ENCODE measurements around the gene IGF2BP3. TPM values are rescaled to one million over a fixed set of nuclear protein-coding genes. Genes with fewer than 3 reads are reported as not detected.

IGF2BP3 gene
- total RNA-seq, 1 donor: 2.5 TPM

DNA sequence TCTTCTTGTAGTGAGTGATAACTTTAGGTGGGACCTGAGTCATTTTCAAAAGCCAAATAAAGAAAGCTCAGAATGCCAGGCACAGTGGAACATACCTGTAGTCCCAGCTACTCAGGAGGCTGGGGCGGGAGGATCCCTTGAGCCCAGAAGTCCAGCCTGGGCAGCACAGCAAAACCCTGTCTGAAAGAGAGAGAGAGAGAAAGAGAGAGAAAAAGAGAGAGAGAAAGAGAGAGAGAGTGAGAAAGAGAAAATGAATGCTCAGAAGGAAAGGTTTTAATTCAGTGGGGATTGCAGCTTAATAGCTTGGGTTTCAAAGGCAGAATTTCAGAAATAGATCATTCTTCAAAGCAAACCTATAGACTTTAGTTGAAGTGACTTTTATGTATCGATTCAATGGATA, 198.0 kb downstream of the IGF2BP3 start:
- no peak for DNase-seq (ENCODE audit: insufficient read length, low spot score, missing footprints)
- Histone ChIP-seq H2AFZ (ENCODE audit: low read length) (no peak overlapping the region), H3K27ac (ENCODE audit: low read depth, low read length) (no peak overlapping the region), H4K20me1 (ENCODE audit: insufficient read depth, low read length) (no peaks in the 10 kb centered on the region), H3K4me1 (ENCODE audit: insufficient read depth, low read length) (peaks cover 4% of the 10 kb centered on the region), H3K9me3 (ENCODE audit: low read depth, low read length) (no peaks in the 10 kb centered on the region), H3K36me3 (ENCODE audit: insufficient read depth, low read length) (peaks cover 7% of the 10 kb centered on the region), H3K4me2 (ENCODE audit: insufficient read depth, low read length) (no peak overlapping the region), H3K4me3 (ENCODE audit: insufficient read depth, low read length) (no peak overlapping the region), H3K79me2 (ENCODE audit: insufficient read depth, low read length) (no peaks in the 10 kb centered on the region), H3K27me3 (ENCODE audit: insufficient read depth, low read length) (peaks cover 5% of the 10 kb centered on the region)
- TF ChIP-seq, protein P1, sequence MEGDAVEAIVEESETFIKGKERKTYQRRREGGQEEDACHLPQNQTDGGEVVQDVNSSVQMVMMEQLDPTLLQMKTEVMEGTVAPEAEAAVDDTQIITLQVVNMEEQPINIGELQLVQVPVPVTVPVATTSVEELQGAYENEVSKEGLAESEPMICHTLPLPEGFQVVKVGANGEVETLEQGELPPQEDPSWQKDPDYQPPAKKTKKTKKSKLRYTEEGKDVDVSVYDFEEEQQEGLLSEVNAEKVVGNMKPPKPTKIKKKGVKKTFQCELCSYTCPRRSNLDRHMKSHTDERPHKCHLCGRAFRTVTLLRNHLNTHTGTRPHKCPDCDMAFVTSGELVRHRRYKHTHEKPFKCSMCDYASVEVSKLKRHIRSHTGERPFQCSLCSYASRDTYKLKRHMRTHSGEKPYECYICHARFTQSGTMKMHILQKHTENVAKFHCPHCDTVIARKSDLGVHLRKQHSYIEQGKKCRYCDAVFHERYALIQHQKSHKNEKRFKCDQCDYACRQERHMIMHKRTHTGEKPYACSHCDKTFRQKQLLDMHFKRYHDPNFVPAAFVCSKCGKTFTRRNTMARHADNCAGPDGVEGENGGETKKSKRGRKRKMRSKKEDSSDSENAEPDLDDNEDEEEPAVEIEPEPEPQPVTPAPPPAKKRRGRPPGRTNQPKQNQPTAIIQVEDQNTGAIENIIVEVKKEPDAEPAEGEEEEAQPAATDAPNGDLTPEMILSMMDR (IDR thresholded peaks at IDR 0.05; ENCODE audit: extremely low read depth, low read depth, low read length): no peak

DNA sequence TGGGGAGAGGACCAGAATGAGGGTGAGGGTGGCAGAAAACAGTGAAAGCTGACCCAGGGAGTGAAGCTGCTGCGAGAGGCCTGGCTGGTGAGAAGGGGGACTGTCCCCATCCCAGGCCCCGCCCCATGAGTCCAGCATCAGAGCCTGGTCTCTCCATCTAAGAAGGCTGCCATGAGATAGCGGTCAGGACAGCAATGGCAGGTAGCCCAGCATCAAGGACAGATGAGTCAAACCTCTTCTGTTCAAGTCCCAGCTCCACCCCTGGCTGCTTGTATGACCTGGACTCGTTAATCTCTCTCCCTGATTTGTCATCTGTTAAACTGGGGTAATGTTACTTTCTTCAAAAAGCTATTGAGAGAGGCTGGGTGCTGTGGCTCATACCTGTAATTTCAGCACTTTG, 201.5 kb downstream of the IGF2BP3 start:
- H3K27me3 ChIP-seq (ENCODE audit: insufficient read depth, low read length): peaks cover 5% of the 10 kb centered on the region
- H3K36me3 ChIP-seq (ENCODE audit: insufficient read depth, low read length): peaks cover 8% of the 10 kb centered on the region
- H3K27ac ChIP-seq (ENCODE audit: low read depth, low read length): no peak overlapping the region
- peaks cover 4% of the 10 kb centered on the region for H3K4me1 ChIP-seq (ENCODE audit: insufficient read depth, low read length)
- no peaks in the 10 kb centered on the region for H3K79me2 ChIP-seq (ENCODE audit: insufficient read depth, low read length)
- no peak overlapping the region for H3K4me2 ChIP-seq (ENCODE audit: insufficient read depth, low read length)
- H3K9me3 ChIP-seq (ENCODE audit: low read depth, low read length): no peaks in the 10 kb centered on the region
- no peak for DNase-seq (ENCODE audit: insufficient read length, low spot score, missing footprints)
- TF ChIP-seq, protein P1 (IDR thresholded peaks at IDR 0.05; ENCODE audit: extremely low read depth, low read depth, low read length): no peak
- H2AFZ ChIP-seq (ENCODE audit: low read length): no peak overlapping the region
- H4K20me1 ChIP-seq (ENCODE audit: insufficient read depth, low read length): no peaks in the 10 kb centered on the region
- H3K4me3 ChIP-seq (ENCODE audit: insufficient read depth, low read length): no peak overlapping the region

DNA sequence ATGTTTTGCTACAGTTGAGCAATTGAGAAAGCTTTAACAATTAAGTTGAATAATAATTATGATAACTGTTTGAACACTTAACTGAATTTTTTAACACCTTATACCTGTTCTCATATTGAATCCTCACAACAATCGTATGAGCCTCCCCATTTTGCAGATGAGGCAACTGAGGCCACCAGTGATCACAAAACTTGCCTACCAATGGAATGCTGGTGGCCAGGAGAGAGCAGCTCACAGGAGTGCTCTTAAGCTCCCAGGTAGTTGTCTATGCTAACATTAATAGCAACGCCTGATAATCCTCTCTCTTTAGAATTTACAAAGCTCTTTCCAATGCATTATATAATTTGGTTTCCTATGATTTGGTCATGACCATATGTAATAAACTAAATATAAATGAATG, 202.1 kb downstream of the IGF2BP3 start:
- no peak for DNase-seq (ENCODE audit: insufficient read length, low spot score, missing footprints)
- Histone ChIP-seq H2AFZ (ENCODE audit: low read length) (no peak overlapping the region), H3K4me2 (ENCODE audit: insufficient read depth, low read length) (no peak overlapping the region), H4K20me1 (ENCODE audit: insufficient read depth, low read length) (no peaks in the 10 kb centered on the region), H3K27ac (ENCODE audit: low read depth, low read length) (no peak overlapping the region), H3K79me2 (ENCODE audit: insufficient read depth, low read length) (no peaks in the 10 kb centered on the region), H3K4me1 (ENCODE audit: insufficient read depth, low read length) (peaks cover under 1% of the 10 kb centered on the region), H3K27me3 (ENCODE audit: insufficient read depth, low read length) (peaks cover 5% of the 10 kb centered on the region), H3K9me3 (ENCODE audit: low read depth, low read length) (no peaks in the 10 kb centered on the region), H3K36me3 (ENCODE audit: insufficient read depth, low read length) (peaks cover 8% of the 10 kb centered on the region), H3K4me3 (ENCODE audit: insufficient read depth, low read length) (no peak overlapping the region)
- TF ChIP-seq, protein P1 (IDR thresholded peaks at IDR 0.05; ENCODE audit: extremely low read depth, low read depth, low read length): no peak

DNA sequence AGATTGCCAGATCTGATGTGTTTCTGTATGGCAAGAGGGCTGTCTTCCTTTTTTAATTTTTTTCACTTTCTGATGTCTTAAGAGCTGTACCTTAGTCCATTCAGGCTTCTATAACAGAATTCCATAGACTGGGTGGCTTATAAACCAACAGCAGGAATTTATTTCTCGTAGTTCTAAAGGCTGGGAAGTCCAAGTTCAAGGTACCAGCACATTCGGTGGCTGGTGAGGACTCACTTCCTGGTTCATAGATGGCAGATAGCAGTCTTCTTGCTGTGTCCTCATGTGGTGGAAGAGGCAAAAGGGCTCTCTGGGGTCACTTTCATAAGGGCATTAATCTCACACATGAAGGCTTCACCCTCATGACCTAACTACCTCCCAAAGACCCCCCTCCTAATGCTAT, 202.9 kb downstream of the IGF2BP3 start:
- Histone ChIP-seq H3K27ac (ENCODE audit: low read depth, low read length) (no peak overlapping the region), H4K20me1 (ENCODE audit: insufficient read depth, low read length) (no peaks in the 10 kb centered on the region), H3K4me3 (ENCODE audit: insufficient read depth, low read length) (no peak overlapping the region), H3K9me3 (ENCODE audit: low read depth, low read length) (no peaks in the 10 kb centered on the region), H3K79me2 (ENCODE audit: insufficient read depth, low read length) (no peaks in the 10 kb centered on the region), H3K4me2 (ENCODE audit: insufficient read depth, low read length) (no peak overlapping the region), H3K27me3 (ENCODE audit: insufficient read depth, low read length) (peaks cover 5% of the 10 kb centered on the region), H3K36me3 (ENCODE audit: insufficient read depth, low read length) (peaks cover 8% of the 10 kb centered on the region), H3K4me1 (ENCODE audit: insufficient read depth, low read length) (no peaks in the 10 kb centered on the region), H2AFZ (ENCODE audit: low read length) (no peak overlapping the region)
- no peak for DNase-seq (ENCODE audit: insufficient read length, low spot score, missing footprints)
- TF ChIP-seq, protein P1 (IDR thresholded peaks at IDR 0.05; ENCODE audit: extremely low read depth, low read depth, low read length): no peak
